Ovary (tissue), 9 donors: ENCODE measurements around the gene SSU72. TPM values are rescaled to one million over a fixed set of nuclear protein-coding genes. Genes with fewer than 3 reads are reported as not detected.
"Not testable (repeated sequence)": the region's sequence is repeated elsewhere in the genome, so short reads cannot be mapped to it uniquely, and the experiment has no call there.

ENCODE experiments used
- DNase-seq, 5 donors: peaks; one replicate each; pipeline ENCODE4 v3.0.0-alpha.2; 2019 to 2020
- H3K27ac ChIP-seq, 2 donors: fragments of 200-600 bp; one replicate each; pipeline versions ENCODE4 v1.5.1 to v1.8.0; 2019 to 2022
- H3K27me3 ChIP-seq: fragments of 200-600 bp; one replicate; pipeline ENCODE4 v1.8.0; 2022
- H3K36me3 ChIP-seq: fragments of 200-600 bp; sonication (generic); one replicate; pipeline ENCODE4 v1.5.1; 2019
- H3K4me1 ChIP-seq: one replicate; pipeline ENCODE4 v1.8.1; 2013; ENCODE audit warnings: mild to moderate bottlenecking, moderate library complexity; ENCODE audit not compliant: insufficient read depth
- H3K4me3 ChIP-seq: fragments of 200-600 bp; sonication (generic); one replicate; pipeline ENCODE4 v1.5.1; 2017
- H3K9me3 ChIP-seq, 2 donors: fragments of 200-600 bp in 1 of 2; sonication (generic) in 1 of 2; one replicate each; pipeline versions ENCODE4 v1.5.1 to v1.8.1; 2013 to 2019; ENCODE audit warnings: mild to moderate bottlenecking in 1 of 2, moderate library complexity in 1 of 2
- CTCF ChIP-seq, 3 donors: fragments of 450-650 bp in 2 of 3; fragments of 200-600 bp in 1 of 3; IDR thresholded peaks; one replicate each; pipeline versions ENCODE4 v1.5.1 to v1.8.0; 2016 to 2022; ENCODE audit warnings: antibody characterized with exemption in 3 of 3, mild to moderate bottlenecking in 1 of 3
- EP300 ChIP-seq: sonication (generic); formaldehyde crosslinking; IDR thresholded peaks from one replicate; pipeline ENCODE4 v1.6.1; 2017; ENCODE audit warnings: antibody characterized with exemption
- POLR2A ChIP-seq: fragments of 450-650 bp; IDR thresholded peaks from one replicate; pipeline ENCODE4 v1.6.1; 2017; ENCODE audit warnings: antibody characterized with exemption, mild to moderate bottlenecking, moderate library complexity
- WGBS, 3 donors: extraction: QIAGEN DNeasy Blood & Tissue Kit in 1 of 3; methylation state at CpG; one replicate each; pipeline versions ENCODE4 v1.1.5 to v1.1.7; 2013 to 2017; 5-methylcytosine and 5-hydroxymethylcytosine counted together
- intact Hi-C, 4 donors: fragments of 100-400 bp; cut with DNase I; formaldehyde crosslinking; loops; one replicate each; pipeline versions ENCODE4 v1.11.0 to v1.15.1; 2022 to 2023
- polyA plus RNA-seq, 2 donors: library from polyadenylated mRNA; stranded (reverse); fragments of 200-250 nt in 1 of 2; fragments of 350-450 nt in 1 of 2; fragmentation: Illumina TruSeq in 1 of 2; extraction: RNeasy Lipid Tissue Mini Kit (QIAGEN cat#74804) in 1 of 2; gene quantifications; one replicate each; pipeline ENCODE4 v1.2.3, GENCODE V29; 2013 to 2014
- total RNA-seq, 7 donors: library from RNA; depleted of rRNA in 2 of 7; stranded (reverse); fragments of >200 nt in 2 of 7; fragmentation: NEBNext Ultra II Directional in 3 of 7; extraction: Animal tissue kit (Norgen Biotek cat#: 25700) in 3 of 7; gene quantifications; one replicate each; pipeline versions ENCODE4 v1.1.0 to v1.2.4, GENCODE V29; 2016 to 2023
- donor health status: DM: no; HTN: no; CAD: no; lungs with moderate emphysema.
- donor health status: DM: no; HTN: no; CAD: no.
- donor health status: Bipolar disorder and iron deficiency.
- donor health status: DM: yes; HTN: yes; CAD: no.
- donor health status: DM: no; HTN: no; CAD: no.
- donor health status: DM: yes; HTN: yes; CAD: no.

SSU72 gene
- total and polyA plus RNA-seq, 9 donors: 72.3 to 119 (median 110) TPM

GRCh38 chr1:1598051-1598719, 23.5 kb upstream of the SSU72 start:
- DNase-seq: no peak
- no peak overlapping the region for H3K27ac ChIP-seq
- no peak for TF ChIP-seq CTCF (IDR thresholded peaks at IDR 0.05)
- TF ChIP-seq POLR2A: no peak
- no peaks in the 10 kb centered on the region for H3K36me3 ChIP-seq
- WGBS, 3 donors: 78 to 89% (median 84%) methylated on average over 23 to 28 of the region's 28 CpGs
- H3K4me3 ChIP-seq: no peak overlapping the region
- peaks cover 8% of the 10 kb centered on the region for H3K27me3 ChIP-seq
- H3K4me1 ChIP-seq: peaks cover 10% of the 10 kb centered on the region
- H3K9me3 ChIP-seq: no peaks in the 10 kb centered on the region
- intact Hi-C loops: no loop called here

- H3K4me3 ChIP-seq: no peak overlapping the region
- no peak overlapping the region for H3K27ac ChIP-seq
- peaks cover 10% of the 10 kb centered on the region for H3K4me1 ChIP-seq
- H3K9me3 ChIP-seq: no peaks in the 10 kb centered on the region
- intact Hi-C loops: no loop called here
- peaks cover 8% of the 10 kb centered on the region for H3K27me3 ChIP-seq
- TF ChIP-seq POLR2A (no peak), EP300 (no peak), CTCF (IDR thresholded peaks at IDR 0.05) (no peak)
- DNase-seq: no peak
- no peaks in the 10 kb centered on the region for H3K36me3 ChIP-seq
- WGBS, 3 donors: 12 to 19% (median 14%) methylated on average over 13 to 14 of the region's 16 CpGs
These were observed 22.7 kb upstream of the SSU72 start for GRCh38 chr1:1597275-1597930.

DNA sequence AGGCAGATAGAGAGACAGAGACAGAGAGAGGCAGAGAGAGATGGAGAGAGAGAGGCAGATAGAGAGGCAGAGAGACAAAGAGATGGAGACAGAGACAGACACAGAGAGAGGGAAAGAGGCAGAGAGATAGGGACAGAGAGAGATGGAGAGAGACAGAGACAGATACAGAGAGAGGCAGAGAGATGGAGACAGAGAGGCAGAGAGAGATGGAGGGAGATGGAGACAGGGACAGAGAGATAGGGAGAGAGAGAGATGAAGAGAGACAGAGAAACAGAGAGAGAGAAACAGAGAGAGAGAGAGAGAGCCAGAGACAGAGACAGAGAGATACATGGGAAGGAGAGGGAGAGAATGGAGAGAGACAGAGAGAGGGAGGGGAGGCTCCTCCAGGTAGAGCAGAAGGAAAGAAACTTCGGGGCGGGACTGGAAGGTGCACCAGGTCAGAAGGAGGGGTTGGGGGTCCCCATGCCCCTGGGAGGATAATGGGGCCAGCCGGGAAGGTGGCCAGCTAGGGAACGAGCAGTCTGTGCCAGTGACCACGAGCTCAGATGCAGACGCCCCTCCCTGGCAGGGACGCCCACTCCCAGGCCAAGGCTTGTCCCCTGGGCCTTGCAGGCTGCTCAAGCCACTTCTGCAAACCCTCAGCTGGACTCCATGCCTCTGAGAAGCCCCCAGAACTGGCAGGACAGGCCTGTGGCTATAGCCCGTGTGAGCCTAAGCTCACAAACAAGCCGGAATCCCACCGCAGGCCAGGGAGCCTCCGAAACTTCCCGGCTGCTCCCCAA, 22.0 kb upstream of the SSU72 start:
- no peaks in the 10 kb centered on the region for H3K36me3 ChIP-seq
- H3K9me3 ChIP-seq: no peaks in the 10 kb centered on the region
- no peak for DNase-seq
- peaks cover 8% of the 10 kb centered on the region for H3K27me3 ChIP-seq
- H3K27ac ChIP-seq: no peak overlapping the region
- TF ChIP-seq POLR2A (no peak), EP300 (no peak), CTCF (IDR thresholded peaks at IDR 0.05) (no peak)
- intact Hi-C loops: no loop called here
- H3K4me1 ChIP-seq: peaks cover 10% of the 10 kb centered on the region
- 16 to 29% (median 22%) methylated on average over 12 of the region's 12 CpGs for WGBS, 3 donors
- no peak overlapping the region for H3K4me3 ChIP-seq

DNA sequence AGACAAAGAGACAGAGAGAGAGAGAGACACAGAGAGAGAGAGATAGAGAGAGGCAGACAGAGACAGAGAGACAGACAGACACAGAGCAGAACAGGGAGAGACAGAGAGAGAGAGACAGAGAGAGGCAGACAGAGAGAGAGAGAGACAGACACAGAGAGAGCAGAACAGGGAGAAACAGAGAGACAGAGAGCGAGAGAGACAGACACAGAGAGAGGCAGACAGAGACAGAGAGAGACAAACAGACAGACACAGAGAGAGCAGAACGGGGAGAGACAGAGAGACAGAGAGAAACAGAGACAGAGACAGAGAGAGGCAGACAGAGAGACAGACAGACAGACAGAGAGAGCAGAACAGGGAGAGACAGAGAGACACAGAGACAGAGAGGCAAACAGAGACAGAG, 20.7 kb upstream of the SSU72 start:
- H3K27ac ChIP-seq, H3K9me3 ChIP-seq, DNase-seq, H3K36me3 ChIP-seq, H3K4me3 ChIP-seq, H3K4me1 ChIP-seq, intact Hi-C loops, H3K27me3 ChIP-seq: not testable (repeated sequence)
- 70 to 78% (median 75%) methylated on average over 2 of the region's 2 CpGs for WGBS, 3 donors
